Lower leg skin (tissue), 3 donors: ENCODE measurements around the gene NME5.

Source experiments
- POLR2A ChIP-seq, 2 donors: fragments of 450-650 bp; IDR thresholded peaks; one replicate each; pipeline ENCODE4 v1.6.1; 2016 to 2017; ENCODE audit warnings: antibody characterized with exemption in 2 of 2, mild to moderate bottlenecking in 1 of 2, moderate library complexity in 1 of 2
- TF ChIP-seq, protein P1 (sequence below), 3 donors: fragments of 450-650 bp; IDR thresholded peaks; one replicate each; pipeline ENCODE4 v1.5.1; 2016; ENCODE audit warnings: antibody characterized with exemption in 3 of 3, mild to moderate bottlenecking in 3 of 3, moderate library complexity in 2 of 3

GRCh38 chr5:138067945-138068344 is 71.3 kb downstream of the NME5 start:
- TF ChIP-seq POLR2A (IDR thresholded peaks at IDR 0.05): no peak
- TF ChIP-seq, protein P1, sequence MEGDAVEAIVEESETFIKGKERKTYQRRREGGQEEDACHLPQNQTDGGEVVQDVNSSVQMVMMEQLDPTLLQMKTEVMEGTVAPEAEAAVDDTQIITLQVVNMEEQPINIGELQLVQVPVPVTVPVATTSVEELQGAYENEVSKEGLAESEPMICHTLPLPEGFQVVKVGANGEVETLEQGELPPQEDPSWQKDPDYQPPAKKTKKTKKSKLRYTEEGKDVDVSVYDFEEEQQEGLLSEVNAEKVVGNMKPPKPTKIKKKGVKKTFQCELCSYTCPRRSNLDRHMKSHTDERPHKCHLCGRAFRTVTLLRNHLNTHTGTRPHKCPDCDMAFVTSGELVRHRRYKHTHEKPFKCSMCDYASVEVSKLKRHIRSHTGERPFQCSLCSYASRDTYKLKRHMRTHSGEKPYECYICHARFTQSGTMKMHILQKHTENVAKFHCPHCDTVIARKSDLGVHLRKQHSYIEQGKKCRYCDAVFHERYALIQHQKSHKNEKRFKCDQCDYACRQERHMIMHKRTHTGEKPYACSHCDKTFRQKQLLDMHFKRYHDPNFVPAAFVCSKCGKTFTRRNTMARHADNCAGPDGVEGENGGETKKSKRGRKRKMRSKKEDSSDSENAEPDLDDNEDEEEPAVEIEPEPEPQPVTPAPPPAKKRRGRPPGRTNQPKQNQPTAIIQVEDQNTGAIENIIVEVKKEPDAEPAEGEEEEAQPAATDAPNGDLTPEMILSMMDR (IDR thresholded peaks at IDR 0.05): no peak
